ENCODE results near the gene POU2AF2. TPM values are rescaled to one million over a fixed set of nuclear protein-coding genes. Genes with fewer than 3 reads are reported as not detected.
"Not testable (repeated sequence)": the region's sequence is repeated elsewhere in the genome, so short reads cannot be mapped to it uniquely, and the experiment has no call there.

Gene POU2AF2
- total RNA-seq, 2 experiments from 2014 or later: not detected

DNA sequence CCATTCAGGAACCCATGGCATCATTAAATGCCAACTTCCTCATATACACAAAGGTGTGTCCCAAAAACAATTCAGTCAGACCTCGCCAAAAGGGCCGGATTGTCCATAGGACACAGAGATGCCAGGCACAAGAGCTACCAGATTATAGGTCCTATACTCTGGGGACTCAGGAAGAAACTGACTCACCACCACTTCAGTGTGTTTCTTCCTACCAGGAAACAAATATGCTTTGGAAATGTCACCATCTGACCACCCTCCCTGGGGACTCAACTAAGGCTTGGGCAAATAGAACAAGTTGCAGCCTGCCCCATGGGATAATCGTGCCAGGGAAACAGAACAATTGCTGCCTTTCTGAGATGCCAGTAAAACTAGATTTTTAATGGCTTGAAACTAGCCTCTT, 64.6 kb downstream of the POU2AF2 start:
- POLR2A ChIA-PET: no interaction called here
- no peak overlapping the region for H3K27ac Mint-ChIP-seq
- no peaks in the 10 kb centered on the region for H3K4me1 Mint-ChIP-seq
- H3K4me3 Mint-ChIP-seq: no peak overlapping the region
- H3K36me3 Mint-ChIP-seq (ENCODE audit: low read depth): no peaks in the 10 kb centered on the region
- peaks cover 2% of the 10 kb centered on the region for H3K9me3 Mint-ChIP-seq
- CTCF ChIA-PET: interaction anchor here (0.9 kb wide), 1 partner anchor 11 kb away, joined by 3 read pairs; no protein-coding TSS in a partner anchor
- no peak for DNase-seq
- H3K27me3 Mint-ChIP-seq: peaks cover 39% of the 10 kb centered on the region

DNA sequence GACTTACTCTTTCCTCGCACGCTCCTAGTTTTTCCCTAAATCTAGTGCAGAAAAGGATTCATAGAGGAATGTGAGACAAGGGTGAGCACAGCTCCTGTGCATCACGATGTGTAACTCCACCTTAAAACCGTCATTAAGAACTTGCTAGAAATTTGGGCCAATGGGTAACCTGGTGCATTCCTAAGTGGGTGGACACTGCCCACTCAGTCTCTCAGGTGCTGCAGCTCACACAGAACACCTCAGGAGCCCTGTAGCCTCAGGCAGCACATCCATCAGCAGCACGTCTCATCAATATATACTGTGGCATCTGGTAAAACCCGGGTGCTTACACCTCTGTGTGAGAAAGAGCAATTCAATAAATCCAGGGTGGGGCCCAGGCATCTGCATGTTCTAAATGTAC, 65.2 kb downstream of the POU2AF2 start:
- Mint-ChIP-seq H3K36me3 (ENCODE audit: low read depth) (no peaks in the 10 kb centered on the region), H3K27me3 (peaks cover 39% of the 10 kb centered on the region), H3K27ac (no peak overlapping the region), H3K9me3 (peaks cover 2% of the 10 kb centered on the region), H3K4me3 (no peak overlapping the region), H3K4me1 (no peaks in the 10 kb centered on the region)
- CTCF ChIA-PET: no interaction called here
- POLR2A ChIA-PET: no interaction called here
- no peak for DNase-seq

DNA sequence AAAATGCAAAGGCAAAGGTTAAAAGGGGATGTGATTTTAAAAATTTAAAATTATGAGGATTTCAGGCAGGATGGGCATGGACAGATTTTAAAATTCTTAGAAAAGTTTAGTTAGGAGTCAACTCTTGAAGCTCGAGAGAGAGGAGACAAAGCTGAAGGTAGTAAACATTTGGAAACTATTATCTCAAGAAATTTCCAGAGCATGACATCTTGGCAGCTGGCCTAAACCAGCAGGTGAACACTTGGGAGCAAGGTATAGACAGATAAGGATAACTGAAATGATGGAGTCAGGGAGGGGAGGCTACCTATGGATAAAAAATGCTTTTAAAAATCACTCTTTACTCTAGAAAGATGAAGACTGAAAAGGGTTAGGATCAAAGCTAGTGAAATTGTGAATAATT, 66.6 kb downstream of the POU2AF2 start:
- CTCF ChIA-PET: no interaction called here
- H3K4me1 Mint-ChIP-seq: no peaks in the 10 kb centered on the region

DNA sequence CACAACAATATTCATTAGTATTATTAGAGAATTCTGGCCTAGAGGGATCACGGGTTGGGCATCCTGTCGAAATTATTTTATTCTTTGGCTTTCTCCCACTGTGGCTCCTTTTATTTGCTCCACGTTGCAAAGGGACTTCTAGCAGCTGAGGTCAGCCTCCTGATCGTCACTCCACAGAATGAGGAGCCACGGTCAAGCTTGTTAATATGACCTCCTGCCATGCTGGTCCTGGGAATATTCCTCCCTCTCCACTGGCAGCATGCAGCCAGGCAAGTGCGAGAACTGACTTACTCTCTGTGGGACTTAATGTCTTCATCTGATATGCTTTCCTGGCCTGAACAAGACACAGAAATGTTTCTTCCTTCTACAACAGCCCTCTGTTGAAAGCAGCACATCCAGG, 73.8 kb downstream of the POU2AF2 start:
- Mint-ChIP-seq H3K9me3 (peaks cover 2% of the 10 kb centered on the region), H3K4me3 (no peak overlapping the region), H3K36me3 (ENCODE audit: low read depth) (no peaks in the 10 kb centered on the region), H3K27me3 (peaks cover 33% of the 10 kb centered on the region), H3K27ac (no peak overlapping the region), H3K4me1 (no peaks in the 10 kb centered on the region)
- ChIA-PET POLR2A (no interaction called here), CTCF (no interaction called here)
- no peak for DNase-seq

More for the DNA sequence above, 66.6 kb downstream of the POU2AF2 start:
- H3K27me3 Mint-ChIP-seq: peaks cover 38% of the 10 kb centered on the region
- DNase-seq: no peak
- H3K36me3 Mint-ChIP-seq (ENCODE audit: low read depth): no peaks in the 10 kb centered on the region
- H3K27ac Mint-ChIP-seq: no peak overlapping the region
- H3K9me3 Mint-ChIP-seq: peaks cover 2% of the 10 kb centered on the region
- POLR2A ChIA-PET: interaction anchor here (0.6 kb wide), 1 partner anchor 47 kb away, joined by 3 read pairs; no protein-coding TSS in a partner anchor
- H3K4me3 Mint-ChIP-seq: no peak overlapping the region

DNA sequence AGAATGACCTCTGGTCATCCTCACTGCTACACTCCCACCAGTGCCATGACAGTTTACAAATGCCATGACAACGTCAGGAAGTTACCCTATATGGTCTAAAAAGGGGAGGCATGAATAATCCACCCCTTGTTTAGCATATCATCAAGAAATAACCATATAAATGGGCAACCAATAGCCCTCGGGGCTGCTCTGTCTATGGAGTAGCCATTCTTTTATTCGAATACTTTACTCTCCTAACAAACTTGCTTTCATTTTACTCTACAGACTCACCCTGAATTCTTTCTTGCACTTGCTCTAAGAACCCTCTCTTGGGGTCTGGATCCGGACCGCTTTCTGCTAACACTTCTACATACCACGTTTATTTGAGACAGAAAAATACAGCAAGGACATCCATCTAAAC, 74.7 kb downstream of the POU2AF2 start:
- H3K4me3 Mint-ChIP-seq; H3K4me1 Mint-ChIP-seq; POLR2A ChIA-PET; H3K36me3 Mint-ChIP-seq (ENCODE audit: low read depth); CTCF ChIA-PET; H3K9me3 Mint-ChIP-seq; DNase-seq: not testable (repeated sequence)
- H3K27me3 Mint-ChIP-seq: peaks cover 27% of the 10 kb centered on the region
- H3K27ac Mint-ChIP-seq: peak overlapping the region; percentile 38

DNA sequence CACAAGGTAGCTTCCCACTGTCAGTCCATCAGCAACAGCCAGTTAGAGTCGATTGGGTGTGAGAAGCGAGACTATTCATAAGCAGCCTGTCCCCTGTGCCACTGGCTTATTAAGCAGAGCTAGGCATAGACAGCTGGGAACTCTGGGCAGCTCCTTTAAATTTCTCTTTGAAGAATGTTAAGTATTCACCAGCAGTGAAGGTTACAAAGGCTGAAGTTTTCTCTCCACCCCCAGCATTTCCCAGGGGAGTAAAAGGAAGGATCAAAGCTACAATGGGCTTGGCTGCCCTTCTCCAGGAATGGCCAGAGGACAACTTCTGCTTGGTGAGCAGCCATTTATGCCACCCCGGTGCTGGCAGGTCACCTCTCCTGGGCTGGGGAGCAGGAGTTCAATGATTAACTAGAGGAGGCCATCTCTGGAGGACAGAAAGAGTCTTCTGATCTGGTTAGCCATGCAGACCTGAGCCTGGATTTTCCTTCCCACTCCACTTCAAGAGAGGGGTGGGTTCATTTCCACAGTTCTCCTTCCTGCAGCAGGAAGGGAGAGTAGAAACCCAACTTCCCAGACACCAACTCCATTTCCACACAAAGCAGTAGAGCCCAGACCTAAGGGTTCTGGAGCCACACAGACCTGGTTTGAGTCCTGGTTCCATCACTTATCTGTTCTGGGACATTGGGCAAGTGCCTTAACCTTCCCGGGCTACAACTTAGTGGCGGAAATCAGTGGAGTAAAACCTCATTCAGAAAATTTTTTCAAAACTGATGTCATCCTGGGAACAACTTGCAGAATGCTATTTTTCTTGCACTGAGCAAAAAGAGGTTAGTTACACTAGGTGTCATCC, 75.4 kb downstream of the POU2AF2 start:
- peaks cover 19% of the 10 kb centered on the region for H3K27me3 Mint-ChIP-seq
- no peaks in the 10 kb centered on the region for H3K9me3 Mint-ChIP-seq
- H3K36me3 Mint-ChIP-seq (ENCODE audit: low read depth): no peaks in the 10 kb centered on the region
- H3K4me3 Mint-ChIP-seq: no peak overlapping the region
- no peak overlapping the region for H3K27ac Mint-ChIP-seq
- DNase-seq: no peak
- POLR2A ChIA-PET: no interaction called here
- CTCF ChIA-PET: no interaction called here
- H3K4me1 Mint-ChIP-seq: no peaks in the 10 kb centered on the region

DNA sequence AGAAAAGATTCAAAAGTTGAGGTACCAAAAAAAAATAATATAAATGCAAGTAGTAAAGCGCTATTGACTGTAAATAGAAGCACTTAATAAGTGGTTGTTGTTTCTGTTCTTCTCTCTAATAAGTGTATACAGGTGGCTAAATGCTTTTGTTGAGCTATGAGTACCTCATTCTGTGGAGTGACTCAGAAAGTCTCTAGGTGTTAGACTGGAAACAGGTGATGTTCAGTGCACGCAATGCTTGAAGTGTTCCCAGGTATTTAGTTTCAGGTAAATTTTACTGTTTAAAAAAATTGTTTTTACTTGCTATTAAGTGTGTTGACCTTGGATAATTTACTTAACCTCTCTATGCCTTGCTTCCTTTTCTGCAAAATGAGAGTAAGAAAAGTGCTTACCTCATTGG, 77.0 kb downstream of the POU2AF2 start:
- Mint-ChIP-seq H3K4me1 (no peaks in the 10 kb centered on the region), H3K4me3 (no peak overlapping the region), H3K36me3 (ENCODE audit: low read depth) (no peaks in the 10 kb centered on the region), H3K9me3 (no peaks in the 10 kb centered on the region), H3K27me3 (peaks cover 9% of the 10 kb centered on the region), H3K27ac (no peak overlapping the region)
- ChIA-PET CTCF (interaction anchor here (1.1 kb wide), 1 partner anchor 107 kb away, joined by 3 read pairs; no protein-coding TSS in a partner anchor), POLR2A (no interaction called here)
- DNase-seq: no peak

DNA sequence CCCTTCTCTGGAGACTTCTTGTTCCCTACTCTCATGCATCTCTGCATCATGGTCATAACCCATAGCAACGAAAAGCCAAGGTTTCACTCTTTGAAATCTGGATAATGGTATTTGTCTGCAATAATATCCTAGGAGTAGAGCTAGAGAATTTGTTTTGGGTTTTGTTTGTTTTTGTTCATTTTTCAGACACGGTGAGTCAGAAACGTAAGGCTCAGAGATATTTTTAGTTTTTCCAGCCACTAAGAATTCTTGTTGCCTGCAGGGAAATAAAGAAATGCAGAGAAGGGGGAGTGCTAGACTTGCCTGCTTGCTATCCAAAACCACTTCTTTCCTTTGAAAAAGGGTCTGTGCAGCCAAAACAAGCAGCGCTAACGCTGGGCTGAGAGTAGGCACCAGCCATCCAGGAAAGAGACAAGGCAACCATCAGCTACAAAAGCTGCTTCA, 78.8 kb downstream of the POU2AF2 start:
- no peaks in the 10 kb centered on the region for H3K4me1 Mint-ChIP-seq
- H3K9me3 Mint-ChIP-seq: no peaks in the 10 kb centered on the region
- H3K27me3 Mint-ChIP-seq: peaks cover 7% of the 10 kb centered on the region
- CTCF ChIA-PET: interaction anchor here (1.0 to 1.4 kb wide), 2 partner anchors 90 to 121 kb away, joined by 3 read pairs; no protein-coding TSS in a partner anchor
- H3K4me3 Mint-ChIP-seq: no peak overlapping the region
- POLR2A ChIA-PET: no interaction called here
- no peak overlapping the region for H3K27ac Mint-ChIP-seq
- DNase-seq: no peak
- H3K36me3 Mint-ChIP-seq (ENCODE audit: low read depth): no peaks in the 10 kb centered on the region

DNA sequence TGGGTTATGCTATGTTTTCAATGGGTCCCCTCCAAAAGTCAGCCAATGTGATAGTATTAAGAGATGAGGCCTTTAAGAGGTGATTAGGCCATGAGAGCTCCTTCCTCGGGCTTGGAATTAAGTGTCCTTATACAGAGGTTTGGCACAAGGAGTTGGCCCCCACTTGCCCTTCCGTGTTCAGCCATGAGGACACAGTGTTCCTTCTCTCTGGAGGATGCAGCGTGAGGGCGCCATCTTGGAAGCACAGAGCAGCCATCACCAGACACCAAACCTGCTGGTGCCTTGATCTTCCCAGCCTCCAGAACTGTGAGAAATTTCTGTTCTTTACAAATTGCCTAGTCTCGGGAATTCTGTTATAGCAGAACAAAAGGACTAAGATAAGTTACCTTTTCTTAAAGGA, 79.7 kb downstream of the POU2AF2 start:
- H3K4me1 Mint-ChIP-seq: no peaks in the 10 kb centered on the region
- CTCF ChIA-PET: interaction anchor here (1.4 kb wide), 1 partner anchor 120 kb away, joined by 3 read pairs; no protein-coding TSS in a partner anchor
- H3K27ac Mint-ChIP-seq: no peak overlapping the region
- H3K36me3 Mint-ChIP-seq (ENCODE audit: low read depth): no peaks in the 10 kb centered on the region
- POLR2A ChIA-PET: no interaction called here
- H3K27me3 Mint-ChIP-seq: peaks cover 7% of the 10 kb centered on the region
- H3K9me3 Mint-ChIP-seq: no peaks in the 10 kb centered on the region
- H3K4me3 Mint-ChIP-seq: no peak overlapping the region
- DNase-seq: no peak

DNA sequence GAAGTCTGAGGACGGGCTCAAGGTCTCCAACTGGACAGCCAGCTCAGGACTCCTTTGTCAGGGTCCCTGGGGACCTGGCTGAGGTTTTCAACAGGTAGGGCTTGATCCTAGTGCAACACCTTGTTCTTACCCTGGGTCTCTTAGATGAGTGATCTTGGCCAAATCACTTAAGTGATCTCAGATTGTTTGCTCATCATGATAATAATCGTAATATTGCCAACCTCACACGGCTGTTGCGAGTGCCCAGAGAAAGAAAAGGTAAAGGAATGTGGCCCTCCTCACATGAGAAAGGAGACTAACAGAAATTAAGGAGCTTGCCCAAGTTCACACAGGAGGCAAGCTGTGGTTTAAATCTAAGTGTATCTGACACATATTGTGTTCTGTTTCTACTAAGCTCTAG, 81.3 kb downstream of the POU2AF2 start:
- ChIA-PET CTCF (interaction anchor here (1.3 to 1.8 kb wide), 2 partner anchors 8 to 10 kb away, joined by 3 to 7 read pairs; no protein-coding TSS in a partner anchor), POLR2A (no interaction called here)
- Mint-ChIP-seq H3K27me3 (peaks cover 2% of the 10 kb centered on the region), H3K4me1 (no peaks in the 10 kb centered on the region), H3K9me3 (no peaks in the 10 kb centered on the region), H3K4me3 (no peak overlapping the region), H3K27ac (no peak overlapping the region), H3K36me3 (ENCODE audit: low read depth) (no peaks in the 10 kb centered on the region)
- no peak for DNase-seq

DNA sequence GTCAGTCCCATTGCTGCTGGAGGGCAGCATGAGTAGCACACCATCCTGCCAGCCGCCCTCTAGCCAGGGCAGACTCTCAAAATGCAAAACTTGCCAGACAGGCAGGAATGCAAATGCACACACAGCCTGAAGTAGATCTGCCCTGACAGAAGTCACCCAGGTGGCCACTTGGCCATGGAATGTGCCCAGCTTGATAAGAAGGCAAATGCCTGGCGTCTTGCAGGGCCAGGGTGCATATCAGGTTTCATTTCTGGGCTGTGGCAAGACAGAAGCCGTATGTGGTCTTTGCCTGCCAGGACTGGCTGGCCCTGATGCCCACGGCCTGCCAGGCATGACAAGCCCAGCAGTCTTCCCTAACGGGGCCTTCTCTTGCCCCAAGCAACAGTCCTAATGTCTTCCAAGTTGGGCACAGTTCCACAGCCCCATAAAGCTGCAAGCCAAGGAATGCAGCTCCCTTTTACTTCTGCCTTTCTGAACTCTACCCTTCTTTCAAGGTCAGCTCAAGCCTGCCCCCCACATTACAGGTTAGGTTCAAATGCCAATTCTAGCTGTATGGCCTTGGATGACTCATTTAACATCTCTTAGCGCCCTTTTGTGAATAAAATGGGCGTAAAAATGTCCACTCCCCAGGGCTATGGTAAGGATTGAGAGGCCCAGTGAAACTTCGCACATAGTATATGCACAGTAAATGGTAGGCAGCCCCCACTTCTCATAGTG, 82.5 kb downstream of the POU2AF2 start:
- Mint-ChIP-seq H3K36me3 (ENCODE audit: low read depth) (no peaks in the 10 kb centered on the region), H3K27ac (no peak overlapping the region), H3K27me3 (no peaks in the 10 kb centered on the region), H3K4me1 (no peaks in the 10 kb centered on the region), H3K4me3 (no peak overlapping the region), H3K9me3 (no peaks in the 10 kb centered on the region)
- CTCF ChIA-PET: interaction anchor here (0.8 to 1.8 kb wide), 2 partner anchors 9 to 95 kb away, joined by 3 to 7 read pairs; no protein-coding TSS in a partner anchor
- no peak for DNase-seq
- POLR2A ChIA-PET: no interaction called here

DNA sequence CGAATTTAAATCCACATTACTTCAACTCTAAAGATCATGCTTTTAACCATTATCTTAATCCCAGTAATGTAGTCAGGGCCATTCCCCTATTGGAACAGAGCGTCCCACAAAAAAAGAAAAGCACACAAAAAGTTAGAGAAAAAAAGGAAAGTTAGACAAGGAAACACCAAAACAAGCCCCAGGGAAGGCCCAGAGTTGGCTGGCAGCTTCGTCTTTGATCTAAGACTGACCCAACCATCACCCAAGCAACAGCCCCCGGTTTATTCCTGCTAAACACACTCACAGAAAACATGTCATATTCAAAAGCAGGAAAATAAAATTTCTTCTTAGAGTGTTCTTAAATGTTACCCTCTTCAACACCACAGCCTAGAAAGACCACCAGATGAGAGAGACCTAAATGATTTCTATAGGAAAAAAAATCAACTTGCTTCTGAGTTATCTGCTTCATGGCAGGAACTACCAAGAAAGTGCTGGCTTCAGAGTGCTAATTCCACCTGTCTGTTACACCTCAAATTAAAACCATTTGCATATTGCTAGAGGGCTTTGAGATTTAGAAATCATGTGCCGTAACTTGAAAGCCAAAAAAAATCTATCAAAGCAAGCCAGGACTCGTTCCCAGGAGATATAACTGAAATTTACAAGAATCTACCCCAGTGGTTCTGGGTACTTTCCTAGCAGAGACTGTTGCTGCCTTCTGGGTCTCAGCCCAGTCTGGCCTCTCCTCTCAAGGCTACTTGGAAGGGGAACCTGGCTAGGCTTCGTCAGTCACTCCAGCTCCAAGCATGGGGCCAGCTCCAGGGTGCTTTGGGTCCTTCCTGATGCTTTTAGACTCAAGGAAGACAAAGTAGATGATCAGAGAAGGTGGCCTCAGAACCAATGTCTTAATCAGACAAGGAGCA, 84.0 kb downstream of the POU2AF2 start:
- CTCF ChIA-PET: no interaction called here
- POLR2A ChIA-PET: no interaction called here
- no peaks in the 10 kb centered on the region for H3K9me3 Mint-ChIP-seq
- no peaks in the 10 kb centered on the region for H3K4me1 Mint-ChIP-seq
- H3K27me3 Mint-ChIP-seq: no peaks in the 10 kb centered on the region
- no peak overlapping the region for H3K4me3 Mint-ChIP-seq
- no peak overlapping the region for H3K27ac Mint-ChIP-seq
- H3K36me3 Mint-ChIP-seq (ENCODE audit: low read depth): no peaks in the 10 kb centered on the region
- no peak for DNase-seq
